GM12873 (cell line): ENCODE data around the gene KANSL1.

Experiments used
- CTCF ChIP-seq: IDR thresholded peaks from 2 replicates; pipeline ENCODE4 v1.5.1; 2012; ENCODE audit warnings: low read depth, mild to moderate bottlenecking, moderate library complexity, low read length, control low read depth; ENCODE audit not compliant: insufficient read depth; ENCODE audit errors: missing control alignments

KANSL1 gene

GRCh38 chr17:46144246-46144645 lies 49.0 kb downstream of the KANSL1 start:
- TF ChIP-seq CTCF, result no peak

- no peak for TF ChIP-seq CTCF
Observed at GRCh38 chr17:46143827-46144236, 49.4 kb downstream of the KANSL1 start.

GRCh38 chr17:46141645-46142044 lies 51.6 kb downstream of the KANSL1 start:
- TF ChIP-seq CTCF, result no peak

GRCh38 chr17:46140645-46141197 lies 52.5 kb downstream of the KANSL1 start:
- TF ChIP-seq CTCF, result no peak

GRCh38 chr17:46139432-46140210 lies 53.6 kb downstream of the KANSL1 start:
- no peak for TF ChIP-seq CTCF

- no peak for TF ChIP-seq CTCF
Observed at GRCh38 chr17:46138473-46138872, 54.8 kb downstream of the KANSL1 start.

- no peak for TF ChIP-seq CTCF
Observed at GRCh38 chr17:46136820-46137219, 56.4 kb downstream of the KANSL1 start.
